Suprapubic skin (tissue), 4 donors: ENCODE results near the gene ADAMTS13. TPM values are rescaled to one million over a fixed set of nuclear protein-coding genes. Genes with fewer than 3 reads are reported as not detected.
A peak's percentile ranks its signal among the peaks of the same experiment; 100 is the strongest.

ENCODE experiments used
- DNase-seq, 2 donors: peaks; one replicate each; pipeline ENCODE4 v3.0.0-alpha.2; 2019; ENCODE audit warnings: low spot score in 2 of 2
- H3K27ac ChIP-seq: fragments of 200-600 bp; sonication (generic); one replicate; pipeline ENCODE4 v1.5.1; 2019
- H3K27me3 ChIP-seq: fragments of 200-600 bp; sonication (generic); one replicate; pipeline ENCODE4 v1.5.1; 2019
- H3K36me3 ChIP-seq: fragments of 200-600 bp; sonication (generic); one replicate; pipeline ENCODE4 v1.5.1; 2019
- H3K4me1 ChIP-seq: fragments of 200-600 bp; sonication (generic); one replicate; pipeline ENCODE4 v1.5.1; 2019
- H3K4me3 ChIP-seq: fragments of 200-600 bp; sonication (generic); one replicate; pipeline ENCODE4 v1.5.1; 2019; ENCODE audit warnings: mild to moderate bottlenecking
- H3K9me3 ChIP-seq: fragments of 200-600 bp; sonication (generic); one replicate; pipeline ENCODE4 v1.5.1; 2019
- EP300 ChIP-seq: sonication (generic); formaldehyde crosslinking; IDR thresholded peaks from one replicate; pipeline ENCODE4 v1.6.1; 2017; ENCODE audit warnings: antibody characterized with exemption
- POLR2A ChIP-seq, 2 donors: fragments of 450-650 bp; IDR thresholded peaks; one replicate each; pipeline ENCODE4 v1.6.1; 2017; ENCODE audit warnings: antibody characterized with exemption in 2 of 2, mild to moderate bottlenecking in 2 of 2, moderate library complexity in 2 of 2
- POLR2AphosphoS5 ChIP-seq, 3 donors: sonication (generic); formaldehyde crosslinking; IDR thresholded peaks; one replicate each; pipeline ENCODE4 v1.6.1; 2017; ENCODE audit warnings: antibody characterized with exemption in 3 of 3
- WGBS: methylation state at CpG from one replicate; pipeline ENCODE4 v1.1.5; 2018; 5-methylcytosine and 5-hydroxymethylcytosine counted together
- total RNA-seq, 4 donors: library from RNA; depleted of rRNA; stranded (reverse); fragments of >200 nt; gene quantifications; one replicate each; pipeline ENCODE4 v1.1.0, GENCODE V29; 2016
- TF ChIP-seq, protein P1 (sequence below), 2 donors: fragments of 200-600 bp in 1 of 2; fragments of 450-650 bp in 1 of 2; sonication (generic) in 1 of 2; IDR thresholded peaks; one replicate each; pipeline ENCODE4 v1.5.1; 2016 to 2019; ENCODE audit warnings: antibody characterized with exemption in 2 of 2, mild to moderate bottlenecking in 1 of 2, moderate library complexity in 1 of 2

The ADAMTS13 gene
- total RNA-seq, 4 donors from 2014 or later: 1.2 to 3.3 (median 1.6) TPM

GRCh38 chr9:133403766-133404453 lies 18.3 kb upstream of the ADAMTS13 start:
- DNase-seq: no peak
- 66% methylated on average over 12 of the region's 16 CpGs for WGBS
- no peaks in the 10 kb centered on the region for H3K9me3 ChIP-seq
- peaks cover 45% of the 10 kb centered on the region for H3K36me3 ChIP-seq
- TF ChIP-seq, protein P1, sequence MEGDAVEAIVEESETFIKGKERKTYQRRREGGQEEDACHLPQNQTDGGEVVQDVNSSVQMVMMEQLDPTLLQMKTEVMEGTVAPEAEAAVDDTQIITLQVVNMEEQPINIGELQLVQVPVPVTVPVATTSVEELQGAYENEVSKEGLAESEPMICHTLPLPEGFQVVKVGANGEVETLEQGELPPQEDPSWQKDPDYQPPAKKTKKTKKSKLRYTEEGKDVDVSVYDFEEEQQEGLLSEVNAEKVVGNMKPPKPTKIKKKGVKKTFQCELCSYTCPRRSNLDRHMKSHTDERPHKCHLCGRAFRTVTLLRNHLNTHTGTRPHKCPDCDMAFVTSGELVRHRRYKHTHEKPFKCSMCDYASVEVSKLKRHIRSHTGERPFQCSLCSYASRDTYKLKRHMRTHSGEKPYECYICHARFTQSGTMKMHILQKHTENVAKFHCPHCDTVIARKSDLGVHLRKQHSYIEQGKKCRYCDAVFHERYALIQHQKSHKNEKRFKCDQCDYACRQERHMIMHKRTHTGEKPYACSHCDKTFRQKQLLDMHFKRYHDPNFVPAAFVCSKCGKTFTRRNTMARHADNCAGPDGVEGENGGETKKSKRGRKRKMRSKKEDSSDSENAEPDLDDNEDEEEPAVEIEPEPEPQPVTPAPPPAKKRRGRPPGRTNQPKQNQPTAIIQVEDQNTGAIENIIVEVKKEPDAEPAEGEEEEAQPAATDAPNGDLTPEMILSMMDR (IDR thresholded peaks at IDR 0.05): peak; percentile 27 to 58
- no peak for TF ChIP-seq POLR2A (IDR thresholded peaks at IDR 0.05)
- no peak for TF ChIP-seq POLR2AphosphoS5 (IDR thresholded peaks at IDR 0.05)
- no peak for TF ChIP-seq EP300
- H3K27ac ChIP-seq: no peak overlapping the region
- no peaks in the 10 kb centered on the region for H3K4me1 ChIP-seq
- H3K27me3 ChIP-seq: no peaks in the 10 kb centered on the region
- no peak overlapping the region for H3K4me3 ChIP-seq

GRCh38 chr9:133404454-133405002 lies 17.6 kb upstream of the ADAMTS13 start:
- H3K4me1 ChIP-seq: no peaks in the 10 kb centered on the region
- H3K27me3 ChIP-seq: no peaks in the 10 kb centered on the region
- no peak for DNase-seq
- 89% methylated on average over 9 of the region's 12 CpGs for whole genome bisulfite sequencing
- peaks cover 50% of the 10 kb centered on the region for H3K36me3 ChIP-seq
- no peak overlapping the region for H3K27ac ChIP-seq
- H3K4me3 ChIP-seq: no peak overlapping the region
- TF ChIP-seq EP300 (no peak), POLR2A (IDR thresholded peaks at IDR 0.05) (no peak), POLR2AphosphoS5 (IDR thresholded peaks at IDR 0.05) (no peak)
- TF ChIP-seq, protein P1 (IDR thresholded peaks at IDR 0.05): no peak
- no peaks in the 10 kb centered on the region for H3K9me3 ChIP-seq

DNA sequence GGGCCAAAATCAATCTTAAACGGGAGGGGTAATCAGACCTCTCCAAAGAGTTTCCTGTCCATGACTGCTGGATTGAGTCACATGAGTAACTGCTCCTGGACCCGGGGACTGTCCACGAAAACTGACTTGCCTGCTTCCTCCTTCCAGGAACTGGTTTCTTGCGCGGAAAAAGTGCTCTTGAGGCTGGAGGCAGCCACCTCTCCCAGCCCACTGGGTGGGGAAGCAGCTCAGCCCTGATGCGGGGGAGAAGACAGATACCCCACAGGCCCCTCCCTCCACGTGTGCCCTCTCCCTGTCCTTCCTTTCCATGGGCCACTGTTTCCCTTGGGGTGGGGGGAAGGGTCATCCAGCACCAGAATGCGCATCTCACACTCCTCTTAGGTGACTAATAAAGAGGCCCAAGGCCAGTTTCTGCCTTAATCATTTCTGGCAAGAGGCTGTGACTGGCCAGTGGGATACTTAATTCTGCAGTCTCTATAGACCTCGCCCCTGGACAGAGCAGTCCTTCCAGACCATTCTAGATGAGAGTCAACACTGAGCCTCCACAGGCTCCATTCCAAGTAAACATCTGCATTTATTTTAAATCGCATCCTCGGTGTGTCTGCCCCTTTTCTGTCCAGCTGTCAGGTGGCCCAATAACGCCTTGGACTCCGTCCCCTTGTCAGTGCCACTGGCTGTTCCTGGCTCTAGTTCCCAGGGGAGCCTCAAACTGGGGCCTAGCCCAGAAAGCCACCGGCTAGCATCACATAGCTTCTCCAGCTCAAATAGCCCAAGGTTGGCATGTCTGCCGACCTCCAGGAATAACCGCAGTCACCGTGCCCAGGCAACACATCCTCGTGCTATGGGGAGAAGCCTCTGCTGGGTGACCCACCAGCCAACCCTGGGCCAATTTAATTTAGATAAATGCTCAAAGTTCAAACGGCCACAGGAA lies 16.4 kb upstream of the ADAMTS13 start:
- Histone ChIP-seq H3K27ac (no peak overlapping the region), H3K4me1 (no peaks in the 10 kb centered on the region), H3K9me3 (no peaks in the 10 kb centered on the region), H3K4me3 (no peak overlapping the region), H3K27me3 (no peaks in the 10 kb centered on the region), H3K36me3 (peaks cover 62% of the 10 kb centered on the region)
- TF ChIP-seq, protein P1 (IDR thresholded peaks at IDR 0.05): no peak
- TF ChIP-seq EP300: no peak
- no peak for TF ChIP-seq POLR2A (IDR thresholded peaks at IDR 0.05)
- TF ChIP-seq POLR2AphosphoS5 (IDR thresholded peaks at IDR 0.05): no peak
- 82% methylated on average over 17 of the region's 19 CpGs for WGBS
- no peak for DNase-seq

- Histone ChIP-seq H3K36me3 (peaks cover 72% of the 10 kb centered on the region), H3K27ac (no peak overlapping the region), H3K4me1 (no peaks in the 10 kb centered on the region), H3K4me3 (no peak overlapping the region), H3K9me3 (no peaks in the 10 kb centered on the region), H3K27me3 (no peaks in the 10 kb centered on the region)
- DNase-seq: peak in 1 of 2 donors; percentile 80
- TF ChIP-seq EP300 (no peak), POLR2AphosphoS5 (IDR thresholded peaks at IDR 0.05) (no peak)
- TF ChIP-seq, protein P1 (IDR thresholded peaks at IDR 0.05): peak; percentile 86 to 92
- 75% methylated on average over 13 of the region's 24 CpGs for WGBS
These were observed 15.5 kb upstream of the ADAMTS13 start for GRCh38 chr9:133406480-133407307.
